Stomach (tissue), 9 donors: ENCODE measurements around the gene AFF4. TPM values are rescaled to one million over a fixed set of nuclear protein-coding genes. Genes with fewer than 3 reads are reported as not detected.

Source experiments
- DNase-seq, 2 donors: peaks; one replicate each; pipeline versions ENCODE4 v3.0.0 to v3.0.0-alpha.2; 2013 to 2019
- H3K27ac ChIP-seq, 5 donors: fragments of 200-600 bp in 4 of 5; sonication (generic) in 4 of 5; one replicate each; pipeline ENCODE4 v1.5.1; 2013 to 2019; ENCODE audit warnings: mild to moderate bottlenecking in 1 of 5, moderate library complexity in 1 of 5
- H3K27me3 ChIP-seq, 3 donors: fragments of 200-600 bp; sonication (generic); one replicate each; pipeline ENCODE4 v1.5.1; 2017 to 2019; ENCODE audit warnings: mixed run types in 1 of 3
- H3K36me3 ChIP-seq, 4 donors: fragments of 200-600 bp; sonication (generic); 1 replicate in 3 of 4; 2 replicates in 1 of 4; pipeline ENCODE4 v1.5.1; 2016 to 2019
- H3K4me1 ChIP-seq, 4 donors: fragments of 200-600 bp; sonication (generic); one replicate each; pipeline ENCODE4 v1.5.1; 2016 to 2019
- H3K4me3 ChIP-seq, 4 donors: fragments of 200-600 bp; sonication (generic) in 3 of 4; one replicate each; pipeline ENCODE4 v1.5.1; 2016 to 2019; ENCODE audit warnings: mild to moderate bottlenecking in 1 of 4
- H3K9me3 ChIP-seq, 4 donors: fragments of 200-600 bp; sonication (generic); one replicate each; pipeline ENCODE4 v1.5.1; 2016 to 2019
- CTCF ChIP-seq, 7 experiments: fragments of 450-650 bp in 4 of 7; fragments of 200-600 bp in 3 of 7; sonication (generic) in 3 of 7; IDR thresholded peaks; one replicate each; pipeline ENCODE4 v1.5.1; 2016 to 2019; ENCODE audit warnings: antibody characterized with exemption in 7 of 7, control low read depth in 2 of 7, mild to moderate bottlenecking in 1 of 7
- EP300 ChIP-seq: sonication (generic); formaldehyde crosslinking; IDR thresholded peaks from one replicate; pipeline ENCODE4 v1.6.1; 2017; ENCODE audit warnings: antibody characterized with exemption
- POLR2A ChIP-seq, 4 donors: fragments of 450-650 bp; IDR thresholded peaks; one replicate each; pipeline ENCODE4 v1.6.1; 2016; ENCODE audit warnings: antibody characterized with exemption in 4 of 4, control low read depth in 2 of 4, mild to moderate bottlenecking in 1 of 4, moderate library complexity in 1 of 4
- POLR2AphosphoS5 ChIP-seq, 3 donors: sonication (generic); formaldehyde crosslinking; IDR thresholded peaks; one replicate each; pipeline ENCODE4 v1.6.1; 2016; ENCODE audit warnings: antibody characterized with exemption in 3 of 3
- WGBS, 5 donors: extraction: QIAGEN DNeasy Blood & Tissue Kit in 3 of 5; methylation state at CpG; one replicate each; pipeline versions ENCODE4 v1.1.5 to v1.1.7; 2013 to 2018; 5-methylcytosine and 5-hydroxymethylcytosine counted together
- intact Hi-C: fragments of 100-400 bp; cut with DNase I; formaldehyde crosslinking; loops from one replicate; pipeline ENCODE4 v1.15.1; 2023; ENCODE audit warnings: low total_unique reads
- polyA plus RNA-seq, 3 donors: library from polyadenylated mRNA; stranded (reverse); fragments of 200-250 nt; gene quantifications; one replicate each; pipeline ENCODE4 v1.2.3, GENCODE V29; 2013
- total RNA-seq, 5 donors: library from RNA; depleted of rRNA; stranded (reverse); fragments of >200 nt; gene quantifications; one replicate each; pipeline versions ENCODE4 v1.1.0 to v1.2.3, GENCODE V29; 2014 to 2016
- donor health status: healthy with polysubstance abuse.
- donor health status: Bipolar disorder and iron deficiency.
- donor health status: healthy.

Gene AFF4
- total and polyA plus RNA-seq, 8 donors, result 7.0 to 133 (median 50.9) TPM

GRCh38 chr5:132901036-132901435 is 62.4 kb downstream of the AFF4 start:
- peak in 1 of 2 donors; percentile 11 for DNase-seq
- Histone ChIP-seq H3K9me3 (no peaks in the 10 kb centered on the region), H3K27ac (no peak overlapping the region), H3K4me1 (peaks cover 0 to 17% (median 7%) of the 10 kb centered on the region in 4 donors), H3K36me3 (peaks cover 14 to 72% (median 67%) of the 10 kb centered on the region in 4 donors), H3K4me3 (no peak overlapping the region), H3K27me3 (no peaks in the 10 kb centered on the region)
- TF ChIP-seq POLR2A (IDR thresholded peaks at IDR 0.05), result no peak
- no peak for TF ChIP-seq EP300
- TF ChIP-seq CTCF (IDR thresholded peaks at IDR 0.05), result no peak
- TF ChIP-seq POLR2AphosphoS5 (IDR thresholded peaks at IDR 0.05), result no peak
- intact Hi-C loops, result no loop called here
- WGBS, 5 donors, result 46 to 69% (median 60%) methylated on average over 4 of the region's 4 CpGs

GRCh38 chr5:132898094-132898493 is 65.3 kb downstream of the AFF4 start:
- H3K27me3 ChIP-seq, result no peaks in the 10 kb centered on the region
- peak overlapping the region in 2 of 5 donors; percentile 28 to 59 for H3K27ac ChIP-seq
- 71 to 78% (median 74%) methylated on average over 3 of the region's 3 CpGs for WGBS, 5 donors
- TF ChIP-seq EP300 (no peak), POLR2A (IDR thresholded peaks at IDR 0.05) (no peak), CTCF (IDR thresholded peaks at IDR 0.05) (no peak), POLR2AphosphoS5 (IDR thresholded peaks at IDR 0.05) (no peak)
- intact Hi-C loops, result no loop called here
- H3K9me3 ChIP-seq, result no peaks in the 10 kb centered on the region
- no peak overlapping the region for H3K4me3 ChIP-seq
- no peak for DNase-seq
- H3K36me3 ChIP-seq, result peaks cover 29 to 89% (median 85%) of the 10 kb centered on the region in 4 donors
- H3K4me1 ChIP-seq, result peaks cover 0 to 11% (median 2%) of the 10 kb centered on the region in 4 donors

- TF ChIP-seq EP300 (no peak), POLR2A (IDR thresholded peaks at IDR 0.05) (no peak), CTCF (IDR thresholded peaks at IDR 0.05) (no peak), POLR2AphosphoS5 (IDR thresholded peaks at IDR 0.05) (no peak)
- Histone ChIP-seq H3K36me3 (peaks cover 43 to 90% (median 86%) of the 10 kb centered on the region in 4 donors), H3K9me3 (no peaks in the 10 kb centered on the region), H3K4me3 (no peak overlapping the region), H3K4me1 (peaks cover 0 to 7% (median 2%) of the 10 kb centered on the region in 4 donors), H3K27ac (no peak overlapping the region), H3K27me3 (no peaks in the 10 kb centered on the region)
- DNase-seq, result no peak
- 79 to 86% (median 85%) methylated on average over 7 of the region's 7 CpGs for WGBS, 5 donors
- intact Hi-C loops, result no loop called here
These were observed 66.7 kb downstream of the AFF4 start for GRCh38 chr5:132896685-132897084.

- H3K4me1 ChIP-seq, result peaks cover 0 to 4% (median 2%) of the 10 kb centered on the region in 4 donors
- no peaks in the 10 kb centered on the region for H3K9me3 ChIP-seq
- no peak overlapping the region for H3K27ac ChIP-seq
- DNase-seq, result no peak
- TF ChIP-seq CTCF (IDR thresholded peaks at IDR 0.05), result no peak
- no peak for TF ChIP-seq POLR2AphosphoS5 (IDR thresholded peaks at IDR 0.05)
- TF ChIP-seq EP300, result no peak
- no peak for TF ChIP-seq POLR2A (IDR thresholded peaks at IDR 0.05)
- intact Hi-C loops, result no loop called here
- H3K36me3 ChIP-seq, result peaks cover 52 to 91% (median 87%) of the 10 kb centered on the region in 4 donors
- no peaks in the 10 kb centered on the region for H3K27me3 ChIP-seq
- H3K4me3 ChIP-seq, result no peak overlapping the region
- 86 to 95% (median 91%) methylated on average over 4 of the region's 4 CpGs for WGBS, 5 donors
These were observed 67.6 kb downstream of the AFF4 start for GRCh38 chr5:132895719-132896305.
